UCSD-AML1 (cell line): ENCODE measurements around the gene OSBPL2.
A peak's percentile ranks its signal among the peaks of the same experiment; 100 is the strongest.

ENCODE experiments used
- DNase-seq: peaks from one replicate; lab custom pipeline; 2025; ENCODE audit not compliant: unreplicated experiment; lab: John Stamatoyannopoulos, UW

The OSBPL2 gene

DNA sequence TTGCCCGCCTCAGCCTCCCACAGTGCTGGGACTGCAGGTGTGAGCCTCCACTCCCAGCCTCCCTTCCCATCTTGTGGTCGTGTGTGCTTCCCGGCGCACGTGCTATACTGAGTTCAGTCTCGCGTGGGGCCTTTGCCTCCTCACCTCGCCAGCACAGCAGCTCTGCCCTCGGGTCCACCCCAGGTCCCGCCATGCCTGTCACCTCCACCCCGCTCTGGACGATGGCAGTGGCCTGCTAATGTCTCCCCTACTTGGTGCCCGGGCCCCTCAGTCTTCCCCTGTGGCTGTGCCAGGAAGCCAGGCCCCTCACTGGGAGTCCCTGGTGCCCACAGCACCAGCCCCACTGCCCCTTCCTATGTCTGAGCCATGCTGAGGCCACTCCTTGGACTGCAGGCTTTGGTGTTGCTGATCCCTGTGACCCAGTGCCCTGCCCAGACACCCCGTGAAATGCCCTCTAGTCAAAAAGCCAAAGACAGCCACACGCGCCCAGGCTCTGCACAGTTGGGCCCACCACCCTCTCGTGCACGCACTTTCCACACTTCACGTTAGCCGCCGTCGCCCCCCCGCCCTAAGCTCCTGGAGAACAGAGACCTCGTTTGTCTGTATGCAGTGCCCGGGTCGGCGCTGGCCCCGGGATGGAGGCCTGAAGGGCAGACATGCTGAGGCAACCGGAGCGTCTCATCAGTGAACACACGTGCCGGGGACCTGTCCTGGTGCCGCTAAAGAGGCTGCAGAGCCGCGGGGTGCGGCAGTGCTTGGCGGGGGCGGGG is 32.5 kb upstream of the OSBPL2 start:
- no peak for DNase-seq

DNA sequence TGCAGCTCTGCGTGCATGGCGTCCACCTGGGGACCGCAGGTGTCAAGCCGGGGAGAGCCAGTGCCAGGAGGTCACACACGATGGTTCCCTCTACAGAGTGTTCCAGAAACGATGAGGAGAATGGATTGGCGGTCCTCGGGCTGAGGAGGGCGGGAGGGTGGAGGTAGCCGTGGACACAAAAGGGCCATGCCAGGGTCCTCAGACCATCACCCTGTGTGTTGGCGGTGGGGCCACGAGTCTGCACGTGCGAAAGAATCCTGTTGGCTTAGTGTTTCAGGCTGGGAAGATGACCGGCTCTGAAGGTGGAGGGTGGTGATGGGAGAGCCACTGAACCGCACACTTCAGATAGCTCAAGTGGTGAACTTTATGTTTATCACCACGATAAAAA is 31.9 kb upstream of the OSBPL2 start:
- no peak for DNase-seq

DNA sequence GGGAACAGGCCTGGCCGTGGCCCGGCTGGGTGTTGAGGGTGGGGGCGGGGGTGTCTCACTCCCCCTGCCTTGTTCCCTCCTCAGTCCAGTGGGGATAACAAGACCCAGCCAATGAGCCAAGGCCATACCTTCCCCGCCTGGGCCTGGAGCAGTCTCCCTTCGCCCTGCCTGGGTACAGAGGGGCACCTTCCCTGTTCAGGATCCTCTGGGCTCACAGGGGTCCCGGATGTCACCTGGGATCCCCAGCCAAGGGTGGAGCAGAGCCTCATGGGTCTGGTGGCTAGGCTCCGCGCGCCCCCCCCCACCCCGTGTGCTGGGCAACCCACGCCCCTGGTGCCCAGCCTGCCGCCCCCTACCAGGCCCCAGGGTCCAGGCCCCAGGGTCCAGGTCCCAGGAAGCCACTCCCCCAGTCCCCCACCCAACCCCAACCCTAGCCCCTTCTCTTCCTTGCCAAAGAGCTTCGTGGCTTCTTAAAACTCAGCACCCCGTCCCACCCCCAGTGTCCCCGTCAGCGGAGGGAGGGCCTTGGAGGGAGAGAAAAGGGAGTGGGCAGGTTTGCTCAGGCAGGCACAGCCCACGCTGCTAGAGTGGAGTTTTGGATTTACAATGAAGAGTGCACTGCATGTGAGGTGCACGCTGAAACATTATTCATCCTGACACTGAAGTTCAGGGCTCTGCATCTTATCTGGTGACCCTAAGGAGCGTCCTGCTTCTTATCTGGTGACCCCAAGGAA is 30.1 kb upstream of the OSBPL2 start:
- DNase-seq: no peak

DNA sequence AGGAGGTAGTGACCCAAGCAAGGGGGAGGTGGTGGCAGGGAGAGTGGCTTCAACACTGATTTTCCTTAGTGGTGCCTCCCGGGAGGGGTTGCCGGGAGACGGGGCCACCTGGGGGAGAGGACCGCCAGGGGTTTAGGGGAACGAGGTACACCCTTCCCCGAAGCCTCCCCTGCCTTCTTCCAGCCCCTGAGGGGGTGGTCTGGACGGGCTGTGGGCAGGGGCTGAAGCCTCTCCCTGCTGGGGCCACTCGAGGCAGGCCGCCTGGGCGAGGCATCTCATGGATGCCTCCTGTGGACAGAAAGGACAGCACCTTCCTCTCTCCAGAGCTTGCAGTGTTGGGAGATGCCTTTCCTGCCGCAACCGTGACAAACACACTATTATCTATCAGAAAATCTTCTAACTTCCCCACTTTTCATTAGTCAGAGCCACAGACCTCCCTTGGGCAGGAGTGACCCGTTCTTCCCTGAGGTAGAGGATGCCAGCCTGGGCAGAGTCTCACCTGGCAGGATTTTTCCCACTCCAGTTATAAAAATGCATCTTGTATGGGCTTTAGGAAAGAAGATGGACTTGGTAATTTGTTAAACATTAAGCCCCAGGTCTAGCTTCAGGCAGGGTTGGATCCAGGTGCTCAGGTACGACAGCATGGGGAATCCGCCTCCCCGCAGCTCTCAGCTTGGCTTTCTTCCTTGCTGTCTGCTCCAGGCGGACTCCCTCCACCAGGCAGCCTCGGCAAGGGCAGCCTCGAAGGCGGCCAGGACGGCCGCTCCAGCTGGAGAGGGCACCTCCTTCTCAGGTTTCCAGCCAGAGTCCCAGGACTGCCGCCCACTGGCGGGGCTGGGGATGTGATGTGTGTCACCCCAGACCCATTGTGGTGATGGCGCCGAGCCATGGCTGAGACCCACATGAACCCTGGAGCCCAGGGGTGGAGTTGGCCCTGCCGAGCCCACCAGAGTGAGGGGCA is 29.2 kb upstream of the OSBPL2 start:
- no peak for DNase-seq

DNA sequence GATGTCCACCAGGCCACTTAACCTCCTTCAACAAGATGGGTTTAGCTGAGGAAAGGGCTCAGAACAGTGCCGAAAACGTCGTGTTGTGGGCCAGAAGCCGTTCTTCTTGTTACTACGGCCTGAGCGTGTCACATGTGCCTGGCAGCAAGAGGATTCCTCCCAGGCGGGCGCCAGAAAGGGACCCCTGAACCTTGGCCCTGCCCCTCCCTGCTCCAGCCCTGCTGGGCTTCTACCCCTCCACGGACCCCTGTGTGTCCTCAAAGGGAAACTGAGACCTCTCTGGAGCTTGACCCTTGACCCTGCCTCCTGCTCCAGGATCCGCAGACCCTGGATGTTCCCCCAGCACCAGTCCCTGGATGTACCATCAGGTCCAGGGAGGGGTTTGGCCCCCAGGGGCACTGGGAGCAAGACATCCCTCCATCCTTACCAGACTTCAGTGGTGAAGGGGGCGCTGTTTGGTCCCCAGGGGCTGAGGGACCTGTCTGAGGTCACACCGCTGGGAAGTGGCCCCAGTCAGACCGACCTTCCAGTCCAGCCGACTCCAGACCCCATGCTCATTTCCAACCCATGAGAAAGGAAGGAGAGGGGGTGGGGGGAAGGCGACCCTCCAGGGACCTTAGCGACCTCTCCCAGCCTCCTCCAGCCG is 28.3 kb upstream of the OSBPL2 start:
- DNase-seq: no peak

DNA sequence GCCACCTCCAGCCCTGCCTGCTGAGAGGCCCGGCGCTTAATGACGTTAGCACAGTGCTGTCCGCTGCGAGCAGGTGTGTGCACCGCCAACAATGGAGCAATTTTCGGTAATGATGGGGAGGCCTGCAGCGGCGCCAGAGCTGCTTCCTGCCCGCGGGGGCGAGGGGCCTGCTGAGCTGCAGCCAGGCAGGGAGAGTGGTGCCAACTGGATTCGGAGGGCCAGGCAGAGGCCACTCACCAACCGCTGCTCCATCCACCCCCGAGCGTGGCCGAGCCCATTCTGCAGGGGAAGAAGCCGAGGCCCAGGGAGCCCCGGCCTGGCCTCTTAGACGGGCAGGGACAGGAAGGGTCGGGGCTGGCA is 27.8 kb upstream of the OSBPL2 start:
- DNase-seq: no peak

DNA sequence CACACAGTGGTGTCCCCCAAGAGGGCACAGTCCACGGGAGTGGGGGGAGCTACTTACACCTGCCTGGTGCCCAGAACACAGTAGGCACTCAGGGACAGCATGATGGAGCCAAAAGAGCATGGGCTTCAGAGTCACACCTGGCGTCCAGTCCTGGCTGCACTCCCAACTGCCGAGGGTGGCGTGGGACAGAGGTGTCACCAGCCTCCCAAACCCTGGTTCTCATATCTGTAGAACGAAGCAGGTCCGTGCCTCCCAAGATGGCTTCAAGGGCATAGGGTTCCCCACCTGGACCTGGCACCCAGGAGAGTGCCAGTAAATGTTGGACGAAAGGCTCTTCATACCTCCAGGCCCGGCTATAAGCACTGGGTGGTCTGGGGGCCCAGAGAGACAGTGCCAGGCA is 27.1 kb upstream of the OSBPL2 start:
- no peak for DNase-seq

DNA sequence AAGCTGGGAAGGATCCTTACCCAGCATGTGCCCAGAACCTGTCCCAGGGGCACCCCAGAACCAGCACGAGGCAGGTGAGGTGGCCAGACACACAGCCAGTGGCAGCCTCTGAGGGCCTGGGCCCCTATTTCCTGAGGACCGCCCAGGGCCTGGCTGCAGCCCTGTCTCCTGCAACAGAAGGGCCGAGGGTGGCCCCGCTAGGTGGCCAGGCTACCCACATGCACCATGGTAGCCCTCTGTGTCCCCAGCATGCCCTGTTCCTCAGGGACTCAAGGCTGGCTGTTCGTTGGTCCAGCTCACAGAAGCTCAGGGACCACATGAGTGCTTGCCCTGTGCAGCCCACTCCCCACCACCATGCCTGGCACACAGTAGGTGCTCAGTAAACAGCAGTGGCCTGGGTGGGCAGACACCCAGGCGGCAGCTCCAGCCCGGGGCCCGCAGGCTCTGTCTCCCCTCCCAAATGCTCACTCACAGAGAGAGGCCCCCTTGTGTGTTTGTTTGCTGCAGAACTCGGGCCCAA is 26.5 kb upstream of the OSBPL2 start:
- no peak for DNase-seq

DNA sequence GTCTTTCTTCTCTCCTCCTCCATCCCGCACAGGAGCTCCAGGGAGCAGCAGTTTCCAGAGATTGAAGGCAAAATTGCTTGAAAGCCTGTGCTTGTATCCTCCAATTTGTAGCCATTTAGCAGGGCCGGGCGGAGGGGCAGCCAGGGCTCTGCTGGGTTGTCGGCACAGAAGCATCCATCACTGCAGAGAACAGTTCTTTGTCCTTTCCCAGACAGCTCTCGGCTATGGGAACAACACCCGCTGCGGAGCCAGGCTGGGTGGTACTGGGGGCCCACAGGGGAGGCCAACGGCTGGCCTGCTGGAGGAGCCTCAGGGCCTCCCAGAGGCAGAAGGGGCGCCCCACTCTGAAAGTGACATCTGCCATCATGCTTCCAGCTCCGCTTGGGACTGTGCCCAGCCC is 26.0 kb upstream of the OSBPL2 start:
- no peak for DNase-seq

DNA sequence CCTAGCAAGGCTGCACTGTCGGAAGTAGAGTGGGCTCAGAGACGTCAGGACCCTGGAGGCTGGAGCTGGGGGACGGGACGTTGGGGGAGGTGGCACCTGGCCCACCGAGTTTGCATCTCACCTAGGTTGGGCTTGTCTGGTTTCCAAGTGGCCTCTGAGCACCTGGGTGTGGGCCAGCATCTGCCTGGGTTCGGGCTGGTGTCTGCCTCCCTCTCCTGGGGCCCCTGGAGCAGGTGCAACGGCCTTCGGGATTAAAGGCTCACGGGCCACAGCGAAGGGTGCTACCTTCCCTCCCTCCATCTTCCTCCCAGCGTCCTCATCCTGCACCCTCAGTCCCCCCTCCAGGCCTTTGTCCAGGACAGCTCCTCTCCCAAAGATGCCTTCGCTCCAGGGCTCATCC is 24.3 kb upstream of the OSBPL2 start:
- DNase-seq: no peak

DNA sequence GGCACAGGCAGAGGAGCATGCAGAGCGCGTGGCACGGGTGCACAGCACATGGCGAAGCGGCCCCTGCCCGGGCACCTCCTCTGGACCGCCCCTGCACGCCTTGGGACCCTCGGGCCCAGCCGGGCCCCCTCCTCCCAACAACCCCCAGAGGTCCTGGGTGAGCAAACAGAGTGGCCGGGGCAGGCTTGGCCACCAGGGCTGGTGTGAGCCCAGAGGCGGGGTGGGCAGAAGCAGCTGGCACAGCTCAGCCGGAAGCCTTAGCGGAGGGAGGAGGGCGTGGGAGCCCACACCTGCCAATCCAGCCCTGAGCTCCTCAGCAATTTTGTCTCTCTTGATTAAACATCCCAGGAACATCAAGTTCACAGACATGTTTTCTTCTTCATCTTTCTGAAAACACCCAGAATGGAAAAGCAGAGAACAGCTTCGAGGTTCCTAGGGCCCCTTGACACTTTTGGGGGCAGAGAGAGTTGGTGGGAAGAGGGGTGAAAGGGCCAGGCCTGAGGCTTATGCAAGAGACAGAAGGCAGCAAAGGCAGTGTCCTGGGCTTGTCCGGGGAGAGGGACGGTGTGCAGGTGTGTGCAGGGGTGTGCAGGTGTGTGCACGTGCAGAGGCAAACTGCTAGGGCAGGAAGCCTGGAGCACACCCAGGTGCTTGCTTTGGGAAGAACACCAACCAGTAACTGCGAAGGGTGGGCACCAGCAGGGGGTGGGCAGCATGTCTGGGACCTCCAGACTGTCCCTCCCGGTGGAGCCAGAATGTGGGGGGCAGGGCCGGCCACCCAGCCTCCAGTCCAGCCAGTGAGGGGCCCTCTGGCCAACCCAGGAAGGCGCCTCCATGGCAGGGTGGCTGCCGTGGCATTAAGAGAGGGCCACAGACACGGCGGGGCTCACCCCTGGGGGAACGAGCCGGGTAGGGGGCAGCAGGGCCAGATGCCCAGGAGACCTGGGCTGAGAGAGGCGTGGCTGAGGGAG is 23.0 kb upstream of the OSBPL2 start:
- DNase-seq: no peak

DNA sequence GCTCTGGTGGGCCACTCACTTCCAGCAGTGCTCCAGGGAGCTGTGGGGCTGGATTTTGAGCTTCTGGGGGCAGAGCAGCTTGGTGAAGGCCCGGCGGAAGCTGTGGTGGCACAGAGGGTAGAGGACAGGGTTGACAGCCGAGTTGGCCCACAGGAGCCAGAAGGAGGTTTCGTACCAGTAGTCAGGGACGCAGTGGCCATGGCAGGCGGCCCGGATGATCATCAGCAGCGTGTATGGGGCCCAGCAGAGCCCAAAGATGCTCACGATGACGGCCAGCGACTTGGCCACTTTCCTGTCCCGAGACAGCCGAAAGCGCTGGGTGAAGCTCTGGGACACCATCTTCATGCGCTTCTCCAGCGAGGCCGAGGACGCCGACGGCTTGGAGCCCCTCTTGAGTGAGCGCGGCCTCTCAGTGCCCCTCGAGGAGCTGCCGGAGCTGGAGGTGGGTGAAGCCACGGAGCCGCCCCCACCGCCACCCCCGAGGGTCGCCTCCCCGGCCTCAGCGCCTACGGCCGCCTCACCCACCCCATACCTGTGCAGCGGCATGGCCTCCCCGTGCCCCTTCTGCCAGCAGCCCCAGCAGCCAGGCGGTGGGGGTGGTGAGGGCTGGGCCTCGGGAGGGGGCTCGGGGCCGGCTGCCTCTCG is 22.2 kb upstream of the OSBPL2 start:
- no peak for DNase-seq

DNA sequence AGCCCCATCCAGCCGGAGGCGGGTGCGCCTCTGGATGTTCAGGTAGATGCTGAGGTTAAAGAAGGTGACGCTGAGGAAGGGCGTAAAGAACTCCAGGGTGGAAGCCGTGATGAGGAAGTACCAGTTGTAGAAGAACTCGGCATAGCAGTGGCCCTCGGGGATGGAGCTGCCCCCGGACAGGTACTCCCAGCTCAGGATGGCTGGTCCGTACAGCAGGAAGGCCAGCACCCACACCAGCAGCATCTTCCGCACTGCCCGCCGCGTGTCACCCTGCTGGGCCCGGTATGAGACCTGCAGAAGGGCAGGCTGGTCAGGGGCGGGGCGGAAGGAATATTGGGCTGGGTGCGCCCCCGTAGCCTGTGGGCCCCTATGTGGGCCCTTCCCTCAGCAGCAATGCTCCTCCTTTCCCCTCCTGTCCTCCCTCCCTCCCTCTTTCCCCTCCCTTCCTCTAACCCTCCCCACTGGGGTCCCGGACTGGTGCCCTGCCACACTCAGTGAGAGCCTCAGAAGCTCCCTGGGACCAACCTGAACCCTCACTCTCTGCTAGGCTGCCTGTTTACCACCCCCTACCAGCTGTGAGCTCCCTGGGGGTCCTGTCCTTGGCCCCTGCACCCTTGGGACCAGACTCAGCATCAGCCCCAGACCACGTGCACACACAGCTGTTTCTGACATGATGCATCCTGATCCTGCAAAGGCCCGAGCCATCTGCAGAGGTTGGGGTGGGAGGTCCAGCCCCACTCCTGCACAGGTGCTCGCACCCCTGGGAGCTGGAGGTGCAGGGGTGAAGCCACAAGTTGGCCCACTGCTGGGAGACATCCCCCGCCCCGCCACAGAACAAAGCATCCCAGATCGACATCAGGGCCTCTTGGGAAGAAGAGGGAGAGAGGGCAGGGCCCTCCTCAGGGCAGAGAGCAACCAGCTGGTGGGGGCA is 21.4 kb upstream of the OSBPL2 start:
- no peak for DNase-seq

DNA sequence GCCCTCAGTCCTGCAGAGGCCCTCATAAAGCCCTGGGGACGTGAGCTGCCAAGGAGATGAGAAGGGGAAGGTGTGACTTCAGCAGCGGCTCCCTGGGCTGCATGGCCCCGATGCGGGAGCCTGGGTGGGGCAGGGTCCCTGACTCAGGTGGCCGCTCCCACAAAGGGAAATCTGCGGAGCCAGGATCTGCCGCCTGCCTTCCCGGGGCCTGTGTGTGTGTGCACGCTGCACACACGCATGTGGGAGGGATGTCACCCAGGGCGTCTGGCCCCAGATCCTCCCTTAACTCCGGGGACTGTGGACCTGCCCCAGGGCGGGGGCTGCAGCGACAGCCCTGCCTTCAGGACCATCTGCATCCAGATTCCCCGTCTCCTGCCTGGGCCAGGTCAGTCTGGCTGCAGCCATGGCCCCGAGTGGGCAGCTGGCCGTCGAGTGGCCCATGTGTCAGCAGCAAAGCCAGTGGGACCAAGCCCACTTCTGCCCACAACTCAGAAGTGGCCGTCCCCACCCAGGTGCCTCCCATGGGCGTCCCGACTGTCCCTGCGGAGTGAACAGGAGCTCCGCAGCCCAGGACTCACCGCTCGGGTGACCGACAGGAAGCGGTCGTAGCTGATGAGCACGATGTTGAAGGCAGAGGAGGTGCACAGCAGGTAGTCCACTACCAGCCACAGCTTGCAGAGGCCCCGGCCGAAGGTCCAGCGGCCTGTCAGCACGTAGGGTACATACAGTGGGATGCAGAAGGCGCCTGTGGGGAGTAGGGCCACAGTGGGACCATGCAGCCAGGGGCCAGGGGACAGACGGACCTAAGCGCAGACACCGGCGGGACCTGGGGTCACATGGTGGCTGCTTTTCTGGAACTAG is 20.2 kb upstream of the OSBPL2 start:
- no peak for DNase-seq

DNA sequence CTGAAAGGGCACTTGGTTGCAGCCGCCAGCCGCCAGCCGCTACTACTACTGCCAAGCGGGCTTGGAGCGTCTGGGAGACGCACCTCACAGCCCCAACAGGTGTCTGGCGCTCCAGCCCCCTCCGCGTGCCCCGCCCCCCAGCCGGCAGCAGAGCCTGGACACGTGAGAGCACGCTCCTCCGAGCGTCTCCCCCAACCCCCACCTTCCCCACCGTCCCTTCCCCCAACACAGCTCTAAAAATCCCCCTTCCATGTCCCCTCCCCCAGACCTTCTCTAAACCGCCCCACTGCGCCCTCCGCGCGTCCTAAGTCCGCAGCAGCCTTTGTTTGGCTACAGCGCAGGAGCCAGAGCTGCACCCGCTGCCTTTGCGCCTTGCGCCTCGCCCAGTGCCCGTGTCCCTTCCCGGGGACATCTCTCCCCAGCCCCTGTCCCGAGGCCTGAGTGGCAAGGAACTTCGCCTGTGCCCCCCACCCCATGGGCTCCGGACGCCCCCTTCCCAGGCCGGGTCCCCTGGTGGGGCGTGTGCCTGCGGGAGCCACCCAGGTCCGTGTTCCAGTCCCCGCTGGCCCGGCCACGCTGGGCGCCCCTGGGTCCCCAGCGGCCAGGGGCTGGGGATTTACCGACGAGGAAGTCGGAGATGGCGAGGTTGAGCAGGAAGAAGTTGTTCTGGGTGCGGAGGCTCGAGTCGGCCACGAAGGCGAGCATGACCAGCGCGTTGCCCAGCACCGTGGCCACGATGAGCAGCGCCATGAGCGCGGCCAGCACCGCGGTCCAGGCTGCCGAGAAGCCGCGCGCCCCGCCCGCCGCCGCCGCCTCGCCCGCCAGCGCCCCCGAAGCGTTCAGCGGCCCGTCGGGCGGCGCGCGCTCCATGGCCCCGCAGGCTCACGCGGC is 19.0 kb upstream of the OSBPL2 start:
- no peak for DNase-seq

DNA sequence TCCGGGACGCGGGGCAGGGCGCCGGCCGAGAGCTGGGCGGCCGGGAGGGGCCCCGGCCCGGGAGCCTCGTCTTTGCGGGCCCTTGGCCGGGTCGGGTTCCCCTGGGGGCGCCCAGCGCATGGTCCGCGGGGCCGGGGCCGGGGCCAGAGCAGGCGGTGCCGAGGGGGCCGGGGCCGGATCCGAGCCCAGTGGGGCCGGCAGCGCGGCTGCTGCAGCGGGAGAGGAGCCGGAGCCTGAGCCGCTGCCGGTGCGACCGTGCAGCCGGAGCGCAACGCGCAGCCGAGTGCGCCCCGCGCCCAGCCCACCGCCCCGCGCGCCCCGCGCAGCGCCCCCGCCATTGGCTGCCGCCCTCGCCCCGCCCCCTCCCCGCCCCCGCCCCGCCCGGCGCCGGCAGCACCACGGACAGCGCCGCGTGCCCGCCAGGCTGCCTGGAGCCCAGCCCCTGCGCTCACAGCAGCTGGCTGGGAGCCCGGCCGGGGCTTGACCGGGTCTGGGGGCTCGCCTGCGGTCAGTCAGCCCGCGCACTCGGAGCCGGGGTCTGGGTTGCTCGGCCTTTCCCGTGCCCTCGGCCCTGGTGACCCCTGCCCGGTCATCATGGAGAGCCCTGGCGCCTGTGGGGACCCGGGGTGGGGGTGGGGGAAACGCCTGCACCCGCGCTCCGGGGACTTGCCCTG is 18.2 kb upstream of the OSBPL2 start, which contains the start of gene HRH3:
Gene HRH3, minus strand, starts transcription at position 287 of the 674 bp plus-strand sequence. CDS start 308 bp downstream, outside the sequence.
- DNase-seq: peak; percentile 56
